Measurements from ENCODE around the gene TSPAN3.

- TF ChIP-seq GATA2 (IDR thresholded peaks at IDR 0.05; ENCODE audit: low read depth, low read length) (no peak), GATA3 (IDR thresholded peaks at IDR 0.05; ENCODE audit: low read depth, low read length) (no peak)
Observed at GRCh38 chr15:77018796-77019505, 52.0 kb downstream of the TSPAN3 start.
